HG03457 (cell line): ENCODE measurements around the gene MEF2C.
A peak's percentile ranks its signal among the peaks of the same experiment; 100 is the strongest.
"Not testable (repeated sequence)": the region's sequence is repeated elsewhere in the genome, so short reads cannot be mapped to it uniquely, and the experiment has no call there.

Experiments used
- ATAC-seq: cut with Tn5 transposase; IDR thresholded peaks from one replicate; pipeline ENCODE4 v1.9.1; 2021; ENCODE audit warnings: moderate number of reproducible peaks; ENCODE audit not compliant: unreplicated experiment

The MEF2C gene

DNA sequence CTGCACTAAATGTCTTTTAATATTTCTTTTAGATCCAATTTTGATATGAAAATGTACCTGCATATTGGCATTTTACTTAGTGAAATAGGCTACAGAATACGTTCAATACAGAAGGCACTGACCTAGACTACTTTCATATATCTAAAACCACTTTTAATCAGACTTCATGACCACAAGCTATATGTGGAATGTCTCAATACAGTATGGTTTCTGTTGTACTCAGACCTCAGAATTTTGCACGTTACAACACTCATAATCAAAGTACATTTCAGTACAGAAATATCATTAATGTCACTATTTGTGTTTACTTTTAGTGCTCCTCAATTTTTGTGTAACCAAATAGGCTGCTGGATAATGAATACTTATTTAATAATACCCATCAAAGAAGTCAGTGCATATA, 74.8 kb downstream of the MEF2C start:
- peak; percentile 53 for ATAC-seq

DNA sequence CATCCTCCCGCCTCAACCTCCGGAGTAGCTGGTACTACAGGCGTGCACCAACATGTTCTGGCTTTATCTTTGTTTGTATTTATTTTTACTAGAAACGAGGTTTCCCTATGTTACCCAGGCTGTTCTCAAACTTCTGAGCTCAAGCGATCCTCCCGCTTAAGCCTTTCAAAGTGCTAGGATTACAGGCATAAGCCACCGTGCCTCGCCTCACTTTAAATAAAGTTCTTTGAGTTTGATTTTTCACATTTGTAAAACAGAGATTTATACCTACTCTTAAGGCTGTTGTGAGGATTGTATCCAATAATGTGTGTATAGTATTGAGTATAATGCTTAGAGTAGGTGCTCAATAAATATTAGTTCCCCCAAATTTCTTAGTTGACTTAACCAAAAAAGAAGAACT, 75.7 kb downstream of the MEF2C start:
- no peak for ATAC-seq

DNA sequence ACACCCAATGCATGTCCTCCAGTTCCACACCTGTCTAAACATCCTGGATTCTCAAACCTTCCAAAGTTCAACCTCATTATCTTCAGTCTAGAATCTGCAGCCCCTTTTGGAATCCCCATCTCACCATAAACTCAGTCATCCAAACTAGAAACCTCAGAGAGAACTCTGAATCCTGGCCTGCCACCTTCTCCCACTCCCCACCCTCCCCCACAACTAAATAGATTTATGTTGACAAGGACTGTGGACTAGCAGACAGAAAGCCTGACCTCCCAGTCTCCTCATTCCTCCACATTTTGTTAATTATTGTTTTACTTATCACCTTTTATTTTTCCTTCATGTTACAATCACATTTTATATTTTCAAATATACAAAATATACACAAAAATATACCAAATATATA, 76.6 kb downstream of the MEF2C start:
- no peak for ATAC-seq

DNA sequence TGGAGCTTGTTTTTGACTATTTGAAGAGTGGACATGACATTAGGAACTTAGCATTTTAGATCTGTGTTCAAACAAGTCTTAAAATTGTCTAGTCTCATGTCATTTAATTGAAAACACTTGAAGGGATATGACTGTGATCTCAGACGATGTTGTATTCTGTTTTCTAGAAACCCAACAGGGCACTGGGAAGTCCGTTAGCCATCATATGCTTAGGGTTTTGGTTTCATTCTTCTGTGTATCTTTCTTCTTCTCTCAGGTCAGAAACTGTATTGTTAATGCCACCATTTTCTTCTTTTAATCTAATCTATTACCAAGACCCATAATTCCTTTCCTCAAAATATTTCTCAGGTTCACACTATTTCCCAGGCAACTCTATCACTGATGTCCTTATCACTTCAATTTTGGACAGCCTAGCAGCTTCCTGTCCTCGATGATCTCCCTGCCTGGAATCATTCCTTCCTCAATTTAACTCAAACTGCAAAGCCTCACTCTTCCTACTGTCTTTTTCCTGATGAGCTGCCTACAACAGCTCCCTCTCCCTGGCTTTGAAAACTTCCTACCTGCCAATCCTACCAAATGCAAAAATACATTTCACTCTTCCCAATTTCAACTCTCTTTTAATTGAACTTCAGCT, 77.7 kb downstream of the MEF2C start:
- ATAC-seq = no peak

DNA sequence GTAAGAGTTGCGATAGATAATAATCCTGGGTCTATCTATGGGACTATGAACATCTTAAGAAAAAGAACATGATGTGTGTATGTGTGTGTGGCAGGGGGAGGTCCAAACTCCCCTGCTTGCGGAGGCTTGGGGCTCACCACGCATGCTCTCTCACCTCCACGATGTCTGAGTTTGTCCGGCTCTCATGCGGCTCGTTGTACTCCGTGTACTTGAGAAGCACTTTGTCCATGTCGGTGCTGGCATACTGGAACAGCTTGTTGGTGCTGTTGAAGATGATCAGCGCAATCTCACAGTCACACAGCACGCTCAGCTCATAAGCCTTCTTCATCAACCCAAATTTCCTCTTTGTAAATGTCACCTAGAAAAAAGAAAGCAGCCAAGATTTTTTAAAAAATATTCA, 78.5 kb downstream of the MEF2C start:
- ATAC-seq = no peak

- no peak for ATAC-seq
These were observed 79.7 kb downstream of the MEF2C start for GRCh38 chr5:88803309-88803708.

GRCh38 chr5:88799938-88800535, 82.9 kb downstream of the MEF2C start:
- no peak for ATAC-seq

DNA sequence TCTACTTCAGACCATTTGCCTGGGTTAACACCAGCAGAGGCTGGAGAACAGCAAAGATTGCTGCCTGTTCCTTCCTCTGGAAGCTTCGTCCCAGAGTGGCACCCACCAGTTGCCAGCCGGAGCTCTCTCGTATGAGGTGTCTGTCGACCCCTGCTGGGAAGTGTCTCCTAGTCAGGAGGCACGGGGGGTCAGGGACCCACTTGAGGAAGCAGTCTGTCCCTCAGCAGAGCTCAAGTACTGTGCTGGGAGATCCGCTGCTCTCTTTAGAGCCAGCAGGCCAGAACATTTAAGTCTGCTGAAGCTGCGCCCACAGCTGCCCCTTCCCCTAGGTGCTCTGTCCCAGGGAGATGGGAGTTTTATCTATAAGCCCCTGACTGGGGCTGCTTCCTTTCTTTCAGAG, 84.1 kb downstream of the MEF2C start:
- not testable (repeated sequence) for ATAC-seq

- ATAC-seq = not testable (repeated sequence)
These were observed 89.2 kb downstream of the MEF2C start for GRCh38 chr5:88793797-88794196.

GRCh38 chr5:88792144-88792840, 90.7 kb downstream of the MEF2C start:
- ATAC-seq = peak; percentile 97

- ATAC-seq = no peak
These were observed 95.1 kb downstream of the MEF2C start for GRCh38 chr5:88787856-88788255.

DNA sequence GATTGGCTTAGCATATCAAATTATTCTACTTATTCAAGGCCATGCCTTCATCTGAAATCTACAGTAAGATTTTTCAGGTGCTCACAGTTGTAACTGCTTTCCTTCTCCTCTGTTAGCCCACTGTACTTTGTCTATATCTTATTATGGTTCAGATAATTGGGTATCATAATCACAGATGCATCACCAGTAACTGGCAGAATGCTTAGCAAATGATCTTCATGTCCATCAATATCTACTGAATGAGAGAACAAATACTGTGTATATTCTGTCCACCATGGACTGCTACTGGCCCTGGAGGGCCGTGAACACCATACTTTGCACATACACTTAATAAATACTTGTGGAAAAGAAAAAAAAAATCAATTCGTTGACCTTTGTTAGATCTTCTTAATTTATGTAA, 96.2 kb downstream of the MEF2C start:
- ATAC-seq = no peak

GRCh38 chr5:88785746-88786565, 97.0 kb downstream of the MEF2C start:
- peak; percentile 55 for ATAC-seq

DNA sequence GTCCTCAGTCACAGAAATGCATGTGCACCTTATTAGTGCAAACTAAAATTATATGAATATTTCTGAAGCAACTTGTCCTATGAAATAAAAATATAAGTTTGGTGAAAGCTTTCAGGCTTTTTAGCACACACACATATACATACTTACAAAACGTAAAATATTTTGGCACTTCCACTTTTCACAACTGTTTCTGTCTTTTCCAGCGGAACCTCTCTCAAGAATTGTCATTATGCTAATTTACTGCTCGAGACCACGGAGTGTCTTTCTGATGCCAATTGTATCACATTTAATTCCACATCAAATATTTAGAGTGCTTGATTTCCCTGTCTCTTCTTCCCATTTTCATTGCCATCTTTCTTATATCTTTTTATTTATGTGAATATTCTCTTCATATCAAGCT, 100.4 kb downstream of the MEF2C start:
- ATAC-seq = no peak

GRCh38 chr5:88780736-88781135, 102.2 kb downstream of the MEF2C start:
- ATAC-seq = no peak

GRCh38 chr5:88778736-88779135, 104.2 kb downstream of the MEF2C start:
- no peak for ATAC-seq

DNA sequence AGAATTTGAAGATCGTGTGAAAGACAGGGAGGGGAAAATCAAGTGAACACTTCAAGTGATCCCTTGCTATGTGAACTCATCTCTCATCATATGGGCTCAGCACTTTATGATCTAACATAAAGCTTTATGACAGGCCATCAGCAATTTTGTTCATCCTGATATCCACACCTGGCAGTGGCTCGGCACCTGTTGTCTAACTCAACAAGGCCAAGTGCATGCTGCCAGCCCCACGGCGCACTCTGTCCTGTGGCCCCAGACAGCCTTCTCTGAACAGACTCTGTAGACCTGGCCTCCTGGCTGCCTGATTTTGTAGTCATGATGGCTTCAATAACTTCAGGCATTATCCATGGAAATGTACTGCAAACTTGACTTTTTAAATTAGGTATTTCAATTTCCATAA, 106.3 kb downstream of the MEF2C start:
- ATAC-seq = no peak

DNA sequence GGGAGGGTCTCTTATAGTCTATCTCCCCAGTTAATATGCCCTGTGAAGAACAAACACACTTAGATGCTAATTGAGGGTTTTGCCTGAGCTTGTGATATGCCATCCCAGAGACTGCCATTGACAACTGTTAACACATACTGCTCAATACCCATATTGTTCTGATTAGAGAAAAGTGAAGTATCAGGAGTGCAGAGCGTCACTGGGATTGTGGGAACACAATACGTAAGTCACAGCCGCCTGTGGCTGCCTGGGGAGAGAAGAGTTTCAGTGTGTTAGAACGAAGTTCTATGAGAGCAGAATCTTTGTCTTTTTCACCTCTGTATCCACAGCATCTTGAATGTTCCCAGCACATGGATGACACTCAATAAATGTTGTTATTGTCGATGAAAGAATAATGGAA, 110.2 kb downstream of the MEF2C start:
- ATAC-seq = no peak

DNA sequence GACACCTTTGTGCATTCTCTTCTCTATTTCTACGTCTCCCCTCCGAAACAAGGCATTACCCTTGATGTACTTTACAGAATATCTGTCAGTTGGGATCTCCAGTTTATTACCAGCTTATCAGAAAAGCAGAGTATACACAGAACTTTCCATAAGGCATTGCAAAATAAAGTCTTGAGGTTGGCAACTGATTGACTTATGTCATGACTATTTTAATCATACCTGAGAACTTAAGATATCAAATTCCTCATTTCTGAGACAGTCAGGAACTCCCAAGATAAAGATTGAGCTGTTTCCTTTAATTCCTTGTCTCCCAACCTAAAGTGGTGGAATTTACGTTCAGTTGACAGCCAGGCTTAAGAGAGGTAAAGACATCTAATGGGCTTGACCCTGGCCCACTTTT, 110.9 kb downstream of the MEF2C start:
- no peak for ATAC-seq

DNA sequence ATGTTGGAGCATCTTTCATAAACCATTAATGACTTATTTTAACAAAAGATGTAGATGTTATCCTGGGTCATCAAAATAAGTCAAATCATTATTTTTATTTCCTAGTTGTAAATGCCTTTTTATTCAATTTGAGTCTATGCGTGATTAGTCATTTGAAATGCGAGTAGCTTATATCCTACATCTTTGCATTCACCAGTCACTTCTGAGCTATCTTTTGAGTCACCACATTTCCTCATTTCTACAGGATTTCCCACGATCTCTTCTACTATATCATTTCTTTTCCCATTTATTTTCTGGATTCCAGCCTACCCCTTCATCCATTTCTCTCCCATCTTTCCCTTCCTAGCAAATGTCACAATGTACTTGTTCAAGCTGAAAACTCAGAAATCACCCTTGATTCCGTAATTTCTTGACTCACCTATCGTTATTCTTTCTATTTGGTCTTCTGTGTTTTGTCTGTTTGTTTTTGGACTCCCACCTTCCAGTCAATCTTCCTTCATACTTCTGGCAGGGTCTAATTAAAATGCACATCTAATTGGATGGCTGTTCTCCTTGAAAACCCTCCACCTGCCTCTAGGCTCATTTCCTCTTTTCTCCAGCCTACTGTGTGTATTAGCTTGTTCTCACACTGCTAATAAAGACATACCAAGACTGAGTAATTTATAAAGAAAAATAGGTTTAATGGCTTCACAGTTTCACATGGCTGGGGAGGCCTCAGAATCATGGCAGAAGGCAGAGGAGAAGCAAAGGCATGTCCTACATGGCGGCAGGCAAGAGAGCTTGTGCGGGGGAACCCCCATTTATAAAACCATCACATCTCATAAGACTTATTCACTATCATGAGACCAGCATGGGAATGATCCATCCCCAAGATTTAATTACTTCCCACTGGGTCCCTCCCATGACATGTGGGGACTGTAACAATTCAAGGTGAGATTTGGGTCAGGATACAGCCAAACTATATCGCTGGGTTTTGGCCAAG, 112.4 kb downstream of the MEF2C start:
- ATAC-seq = no peak
